Measurements from ENCODE around the gene PRAMEF20.
"Not testable (repeated sequence)": the region's sequence is repeated elsewhere in the genome, so short reads cannot be mapped to it uniquely, and the experiment has no call there.

GRCh38 chr1:13378983-13379382 is 31.3 kb upstream of the PRAMEF20 start:
- TF ChIP-seq CTCF (IDR thresholded peaks at IDR 0.05); YY1 (IDR thresholded peaks at IDR 0.05; ENCODE audit: low read depth); RAD21 (IDR thresholded peaks at IDR 0.05; ENCODE audit: low read length); TAF1 (IDR thresholded peaks at IDR 0.05; ENCODE audit: borderline replicate concordance, low read depth, low read length): not testable (repeated sequence)

Data from SK-N-SH (cell line).